Measurements from ENCODE around the gene CLMN.
"Not testable (repeated sequence)": the region's sequence is repeated elsewhere in the genome, so short reads cannot be mapped to it uniquely, and the experiment has no call there.

Gene CLMN

DNA sequence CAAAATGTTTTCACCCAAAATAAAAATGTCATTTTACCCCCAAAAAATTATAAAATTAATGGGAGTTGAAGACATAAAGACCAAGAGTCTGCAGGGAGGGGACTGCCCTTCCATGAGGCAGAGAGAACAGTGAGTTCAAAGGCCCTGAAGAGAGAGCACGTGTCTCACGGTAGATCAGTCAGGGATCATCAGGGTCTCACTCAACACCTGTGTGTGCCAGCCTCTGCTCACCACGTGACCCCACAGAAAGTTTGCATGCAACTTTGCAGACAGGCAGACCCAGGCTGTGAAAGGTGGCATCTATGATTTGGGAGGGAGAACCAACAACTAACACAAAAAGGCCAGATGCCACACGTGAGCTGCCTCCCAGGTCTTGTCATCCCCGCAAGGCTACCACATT lies 33.1 kb downstream of the CLMN start:
- DNase-seq, result no peak

DNA sequence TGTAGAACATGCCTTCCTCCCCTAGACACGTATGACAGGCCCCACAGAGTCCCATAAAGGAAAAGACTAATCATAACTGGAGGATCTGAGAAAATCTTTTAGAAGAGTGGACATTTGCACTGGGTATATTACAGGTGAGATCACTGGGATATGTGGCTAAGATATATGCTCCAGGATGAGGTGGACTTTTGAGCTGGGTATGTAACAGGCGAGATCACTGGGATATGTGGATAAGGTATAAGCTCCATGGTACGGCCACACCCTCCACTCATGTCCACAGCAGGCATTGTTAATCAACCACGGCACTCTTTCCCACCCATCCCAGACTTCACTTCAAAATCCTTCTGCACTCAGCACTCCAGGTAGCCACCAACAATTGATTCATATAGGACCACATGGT lies 34.1 kb downstream of the CLMN start:
- no peak for DNase-seq

- DNase-seq, result not testable (repeated sequence)
Measured at GRCh38 chr14:95283802-95284201, 35.9 kb downstream of the CLMN start.

DNA sequence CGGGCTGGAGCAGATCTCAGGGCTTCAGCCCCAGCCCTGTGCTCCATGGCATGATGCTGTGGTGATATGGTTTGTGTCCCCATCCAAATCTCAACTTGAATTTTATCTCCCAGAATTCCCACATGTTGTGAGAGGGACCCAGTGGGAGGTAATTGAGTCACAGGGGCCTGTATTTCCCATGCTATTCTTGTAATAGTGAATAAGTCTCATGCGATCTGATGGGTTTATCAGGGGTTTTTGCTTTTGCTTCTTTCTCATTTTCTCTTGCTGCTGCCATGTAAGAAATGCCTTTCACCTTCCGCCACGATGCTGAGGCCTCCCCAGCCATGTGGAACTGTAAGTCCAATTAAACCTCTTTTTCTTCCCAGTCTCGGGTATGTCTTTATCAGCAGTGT lies 36.7 kb downstream of the CLMN start:
- DNase-seq, result not testable (repeated sequence)

DNA sequence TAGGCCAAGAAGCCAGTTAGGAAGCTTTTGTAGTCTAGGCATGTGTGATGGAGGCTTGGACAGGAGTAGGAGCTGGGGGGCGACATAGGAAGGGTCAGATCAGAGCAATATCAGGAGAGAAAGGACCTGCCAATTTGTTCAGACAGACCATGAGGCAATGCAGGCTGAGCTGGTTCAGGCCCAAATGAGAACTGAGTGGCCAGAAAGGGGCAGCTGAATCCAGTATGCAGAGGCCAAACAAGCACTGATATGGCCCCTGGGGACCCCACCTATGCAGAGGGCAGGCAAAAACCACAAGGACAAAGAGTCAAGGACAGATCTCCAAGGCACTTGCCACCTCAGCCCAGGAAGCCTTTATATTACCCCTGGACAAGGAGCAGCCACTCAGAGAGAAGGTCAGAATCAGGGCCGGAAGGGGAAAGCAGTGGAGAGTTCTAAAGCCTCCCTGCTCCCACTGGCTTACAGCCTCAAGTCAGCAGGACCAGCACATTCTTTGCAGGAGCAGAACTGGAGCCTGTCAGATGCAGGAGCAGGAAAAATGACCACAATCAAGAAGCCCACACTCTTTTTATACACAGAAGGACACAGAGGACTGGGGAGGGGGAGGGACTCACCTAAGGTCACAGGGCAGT lies 37.2 kb downstream of the CLMN start:
- no peak for DNase-seq

- DNase-seq, result no peak
Measured at GRCh38 chr14:95281560-95282176, 38.0 kb downstream of the CLMN start.

- no peak for DNase-seq
Measured at GRCh38 chr14:95275494-95275893, 44.2 kb downstream of the CLMN start.

DNA sequence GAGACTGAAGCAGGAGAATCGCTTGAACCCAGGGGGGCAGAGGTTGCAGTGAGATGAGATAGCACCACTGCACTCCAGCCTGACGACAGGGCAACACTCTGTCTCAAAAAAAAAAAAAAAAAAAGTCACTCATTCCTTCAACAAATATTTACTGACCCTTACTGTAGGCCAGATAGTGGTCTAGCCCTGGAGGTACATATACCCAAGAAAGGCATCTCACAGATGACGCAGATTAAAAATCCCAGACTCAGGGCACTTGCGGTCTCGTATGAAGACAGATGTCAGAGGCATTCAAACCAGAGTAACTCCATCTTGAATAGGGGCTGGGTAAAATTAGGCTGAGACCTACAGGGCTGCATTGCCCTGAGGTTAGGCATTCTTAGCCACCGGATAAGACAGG lies 44.8 kb downstream of the CLMN start:
- DNase-seq, result no peak

- DNase-seq, result no peak
Measured at GRCh38 chr14:95274279-95274678, 45.4 kb downstream of the CLMN start.

DNA sequence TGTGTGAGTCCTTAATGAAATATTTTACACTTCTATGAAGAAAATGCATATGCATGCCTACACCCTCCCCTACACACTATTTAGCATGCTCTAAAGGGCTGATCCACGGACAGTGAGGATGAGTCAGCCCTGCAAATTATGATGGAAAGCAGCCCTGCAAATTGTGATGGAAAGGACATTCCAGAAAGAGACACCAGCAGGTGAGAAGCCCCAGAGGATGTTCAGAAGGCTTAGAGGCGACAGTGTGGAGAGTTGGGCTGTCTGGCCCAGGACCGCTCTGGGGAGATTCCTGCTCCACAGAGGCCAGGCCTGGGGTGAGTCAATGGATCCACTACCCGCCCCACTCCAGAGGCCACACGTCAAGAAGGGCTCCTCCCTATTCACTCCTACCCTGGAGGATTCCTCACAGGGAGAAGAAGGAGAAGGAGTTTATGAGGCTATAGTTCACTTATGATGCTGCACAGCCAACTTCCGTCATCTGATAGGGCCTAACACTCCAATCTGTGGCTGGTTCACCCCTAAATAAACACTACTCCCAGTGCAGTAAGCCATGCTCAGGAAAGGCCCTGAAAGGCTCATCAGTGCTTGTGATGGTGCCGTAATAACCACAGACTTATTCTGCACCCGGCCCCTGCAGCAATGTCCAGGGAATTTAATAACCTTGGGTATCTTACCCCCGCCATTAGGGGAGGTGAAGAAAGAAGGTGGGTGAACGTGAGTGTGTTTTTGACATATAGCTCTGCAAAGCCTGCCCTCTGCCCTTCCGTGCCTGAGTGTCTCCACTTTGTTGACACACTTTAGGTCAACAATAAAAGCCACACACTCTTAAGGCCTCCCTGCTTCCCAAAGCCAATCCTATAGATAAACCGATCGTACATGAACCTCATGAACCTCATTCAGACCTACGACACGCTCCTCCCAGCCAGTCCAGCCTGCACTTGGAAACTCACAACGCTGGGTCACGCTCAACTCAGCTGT lies 46.4 kb downstream of the CLMN start:
- no peak for DNase-seq

GRCh38 chr14:95272057-95272456 lies 47.7 kb downstream of the CLMN start:
- no peak for DNase-seq

DNA sequence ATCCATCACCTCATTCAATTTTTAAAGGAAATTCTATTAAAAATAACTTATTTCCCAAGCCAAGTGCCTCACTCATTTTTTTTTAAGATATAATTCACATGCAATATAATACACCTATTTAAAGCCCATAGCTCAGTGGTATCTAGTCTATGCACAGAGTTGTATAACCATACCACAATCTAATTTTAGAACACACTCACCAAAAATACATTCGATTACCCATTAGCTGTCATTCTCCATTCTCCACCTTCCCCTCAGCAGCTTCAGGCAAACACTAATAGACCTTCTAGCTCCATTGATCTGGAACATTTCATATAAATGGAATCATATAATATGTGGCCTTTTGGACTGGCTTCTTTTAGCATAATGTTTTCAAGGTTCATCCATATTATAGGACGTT lies 49.5 kb downstream of the CLMN start:
- DNase-seq, result no peak

GRCh38 chr14:95269493-95269892 lies 50.2 kb downstream of the CLMN start:
- DNase-seq, result no peak

GRCh38 chr14:95268350-95268749 lies 51.4 kb downstream of the CLMN start:
- no peak for DNase-seq

DNA sequence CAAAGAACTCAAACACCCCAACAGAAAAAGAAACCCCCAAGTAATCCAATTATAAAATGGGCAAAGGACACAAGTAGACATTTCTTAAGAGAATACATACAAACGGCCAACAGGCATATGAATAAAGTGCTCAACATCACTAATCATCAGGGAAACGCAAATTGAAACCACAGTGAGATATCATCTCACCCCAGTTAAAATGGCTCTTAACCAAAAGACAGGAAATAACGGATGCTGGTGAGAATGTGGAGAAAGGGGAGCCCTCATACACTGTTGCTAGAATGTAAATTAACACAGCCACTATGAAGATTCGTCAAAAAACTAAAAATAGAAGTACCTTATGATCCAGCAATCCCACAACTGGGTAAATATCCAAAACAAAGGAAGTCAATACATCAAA lies 52.4 kb downstream of the CLMN start:
- DNase-seq, result no peak

DNA sequence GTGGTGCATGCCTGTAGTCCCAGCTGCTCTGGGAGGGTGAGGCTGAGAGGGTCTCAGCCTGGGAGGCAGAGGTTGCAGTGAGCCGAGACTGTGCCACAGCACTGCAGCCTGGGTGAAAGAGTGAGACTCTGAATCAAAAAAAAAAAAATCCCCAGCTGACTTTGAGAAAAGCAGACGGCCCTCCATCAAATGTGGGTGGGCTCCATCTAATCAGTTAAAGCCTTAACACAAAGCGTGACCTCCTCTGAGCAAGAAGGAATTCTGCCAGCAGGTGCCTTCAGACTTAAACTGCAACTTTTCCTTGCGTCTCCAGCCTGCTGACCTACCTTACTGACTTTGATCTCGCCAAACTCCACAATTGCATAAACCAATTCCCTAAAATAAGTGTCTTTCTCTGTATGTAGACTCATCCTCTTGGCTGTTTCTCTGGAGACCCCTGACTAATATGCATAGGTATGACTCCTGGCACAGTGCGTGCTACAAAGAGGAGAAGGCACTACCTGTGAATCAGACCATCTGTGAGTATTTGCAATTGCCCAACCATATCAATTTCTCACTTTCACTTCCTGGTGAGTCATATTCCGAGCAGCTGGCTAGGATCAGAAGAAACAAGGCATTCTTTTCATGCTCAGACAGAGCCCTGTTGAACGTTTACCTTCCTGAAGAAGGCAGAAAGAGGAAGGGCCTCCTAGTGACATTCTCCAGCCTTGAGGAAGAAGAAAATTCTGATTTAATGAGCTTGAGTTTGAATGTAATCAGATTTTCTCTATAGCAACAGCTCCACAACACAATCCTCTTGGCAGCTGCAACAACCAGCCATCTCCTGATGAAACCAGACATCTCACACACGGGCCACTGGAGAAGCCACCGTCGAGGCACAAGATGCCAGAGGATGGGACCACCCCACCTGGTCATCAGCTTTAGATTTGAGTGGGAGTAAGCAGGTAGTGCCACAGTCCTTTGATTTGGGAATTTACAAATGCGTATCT lies 54.3 kb downstream of the CLMN start:
- DNase-seq, result peak; percentile 62

- no peak for DNase-seq
Measured at GRCh38 chr14:95264271-95264973, 55.3 kb downstream of the CLMN start.

- DNase-seq, result no peak
Measured at GRCh38 chr14:95263527-95264231, 56.0 kb downstream of the CLMN start.

GRCh38 chr14:95262511-95262891 lies 57.2 kb downstream of the CLMN start:
- DNase-seq, result no peak

GRCh38 chr14:95261616-95262510 lies 57.8 kb downstream of the CLMN start:
- DNase-seq, result peak; percentile 79

Data from eye (tissue), 1 donor.